Right atrium auricular region (tissue), 2 donors: ENCODE measurements around the gene FFAR1. TPM values are rescaled to one million over a fixed set of nuclear protein-coding genes. Genes with fewer than 3 reads are reported as not detected.
"Not testable (repeated sequence)": the region's sequence is repeated elsewhere in the genome, so short reads cannot be mapped to it uniquely, and the experiment has no call there.

ENCODE experiments used
- DNase-seq: peaks from one replicate; pipeline ENCODE4 v3.0.0-alpha.2; 2019; ENCODE audit warnings: low spot score
- H3K27ac ChIP-seq, 2 donors: fragments of 200-600 bp; sonication (generic); 1 replicate in 1 of 2; 2 replicates in 1 of 2; pipeline ENCODE4 v1.5.1; 2016 to 2019
- H3K27me3 ChIP-seq, 2 donors: fragments of 200-600 bp; sonication (generic); one replicate each; pipeline versions ENCODE4 v1.5.1 to v1.6.0; 2017 to 2019
- H3K36me3 ChIP-seq: fragments of 200-600 bp; sonication (generic); one replicate; pipeline ENCODE4 v1.5.1; 2016
- H3K4me1 ChIP-seq, 2 donors: fragments of 200-600 bp; sonication (generic); one replicate each; pipeline versions ENCODE4 v1.5.1 to v1.6.0; 2017 to 2019
- H3K4me3 ChIP-seq, 2 donors: fragments of 200-600 bp; sonication (generic); 1 replicate in 1 of 2; 2 replicates in 1 of 2; pipeline ENCODE4 v1.5.1; 2017 to 2019; ENCODE audit warnings: mild to moderate bottlenecking in 1 of 2, moderate library complexity in 1 of 2
- H3K9me3 ChIP-seq, 2 donors: fragments of 200-600 bp; sonication (generic); one replicate each; pipeline ENCODE4 v1.5.1; 2019
- CTCF ChIP-seq, 2 donors: fragments of 200-600 bp; sonication (generic); IDR thresholded peaks; one replicate each; pipeline ENCODE4 v1.5.1; 2019; ENCODE audit warnings: antibody characterized with exemption in 2 of 2
- total RNA-seq, 2 donors: library from RNA; depleted of rRNA; stranded (reverse); fragments of >200 nt; gene quantifications; one replicate each; pipeline ENCODE4 v1.1.0, GENCODE V29; 2016

The FFAR1 gene
- total RNA-seq, 2 donors from 2014 or later = not detected

- Histone ChIP-seq H3K27me3 (no peaks in the 10 kb centered on the region), H3K27ac (no peak overlapping the region), H3K4me1 (no peaks in the 10 kb centered on the region), H3K4me3 (no peak overlapping the region), H3K9me3 (no peaks in the 10 kb centered on the region), H3K36me3 (no peaks in the 10 kb centered on the region)
- no peak for TF ChIP-seq CTCF (IDR thresholded peaks at IDR 0.05)
- no peak for DNase-seq
These were observed 30.7 kb downstream of the FFAR1 start for GRCh38 chr19:35378356-35378755.

GRCh38 chr19:35379545-35379944 lies 31.8 kb downstream of the FFAR1 start:
- not testable (repeated sequence) for H3K36me3 ChIP-seq, H3K4me3 ChIP-seq, H3K27me3 ChIP-seq, DNase-seq, H3K9me3 ChIP-seq, H3K27ac ChIP-seq, H3K4me1 ChIP-seq

- Histone ChIP-seq H3K27ac (no peak overlapping the region), H3K9me3 (no peaks in the 10 kb centered on the region), H3K27me3 (no peaks in the 10 kb centered on the region), H3K4me3 (no peak overlapping the region), H3K4me1 (no peaks in the 10 kb centered on the region), H3K36me3 (no peaks in the 10 kb centered on the region)
- no peak for TF ChIP-seq CTCF (IDR thresholded peaks at IDR 0.05)
- DNase-seq = no peak
These were observed 32.3 kb downstream of the FFAR1 start for GRCh38 chr19:35379992-35380391.

DNA sequence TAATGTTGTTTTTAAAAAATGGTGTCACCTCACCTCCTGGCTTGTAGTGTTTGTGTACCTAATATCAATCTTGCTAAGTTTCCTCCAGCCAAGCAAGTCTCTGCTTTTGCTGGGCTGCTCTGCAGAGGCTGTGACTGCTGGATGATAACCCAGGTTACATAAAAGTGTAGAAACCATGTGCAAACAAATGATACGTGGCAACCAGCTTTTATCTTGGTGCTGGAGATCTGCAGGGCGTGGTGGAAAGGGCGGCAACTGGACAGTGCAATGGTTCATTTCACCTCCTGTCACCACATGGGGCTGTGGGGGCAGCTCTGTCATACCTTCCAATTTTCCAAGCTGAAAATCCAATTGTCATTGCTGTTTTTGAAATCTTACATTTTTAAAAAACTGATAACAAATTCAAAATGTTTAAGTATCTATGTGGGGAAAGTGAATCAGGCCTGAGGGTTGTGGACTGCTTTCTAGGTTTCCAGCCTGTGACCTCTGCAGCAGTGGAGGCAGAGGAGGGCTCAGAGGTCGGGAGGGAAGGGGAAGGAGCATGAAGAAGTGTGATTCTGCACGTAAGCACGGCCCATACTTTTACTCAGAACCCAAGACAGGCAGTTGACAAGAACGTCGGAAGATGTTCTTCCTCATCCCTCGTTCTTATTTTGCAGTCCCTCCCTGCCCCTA lies 32.9 kb downstream of the FFAR1 start:
- no peak for DNase-seq
- no peak for TF ChIP-seq CTCF (IDR thresholded peaks at IDR 0.05)
- no peak overlapping the region for H3K4me3 ChIP-seq
- H3K36me3 ChIP-seq = no peaks in the 10 kb centered on the region
- peaks cover 0 to 3% of the 10 kb centered on the region in 2 donors for H3K9me3 ChIP-seq
- H3K27ac ChIP-seq = no peak overlapping the region
- H3K27me3 ChIP-seq = no peaks in the 10 kb centered on the region
- H3K4me1 ChIP-seq = no peaks in the 10 kb centered on the region

GRCh38 chr19:35381318-35381717 lies 33.6 kb downstream of the FFAR1 start:
- TF ChIP-seq CTCF (IDR thresholded peaks at IDR 0.05) = no peak
- no peak overlapping the region for H3K4me3 ChIP-seq
- H3K27me3 ChIP-seq = no peaks in the 10 kb centered on the region
- H3K36me3 ChIP-seq = no peaks in the 10 kb centered on the region
- peaks cover 0 to 10% of the 10 kb centered on the region in 2 donors for H3K9me3 ChIP-seq
- no peak for DNase-seq
- H3K4me1 ChIP-seq = no peaks in the 10 kb centered on the region
- H3K27ac ChIP-seq = no peak overlapping the region

DNA sequence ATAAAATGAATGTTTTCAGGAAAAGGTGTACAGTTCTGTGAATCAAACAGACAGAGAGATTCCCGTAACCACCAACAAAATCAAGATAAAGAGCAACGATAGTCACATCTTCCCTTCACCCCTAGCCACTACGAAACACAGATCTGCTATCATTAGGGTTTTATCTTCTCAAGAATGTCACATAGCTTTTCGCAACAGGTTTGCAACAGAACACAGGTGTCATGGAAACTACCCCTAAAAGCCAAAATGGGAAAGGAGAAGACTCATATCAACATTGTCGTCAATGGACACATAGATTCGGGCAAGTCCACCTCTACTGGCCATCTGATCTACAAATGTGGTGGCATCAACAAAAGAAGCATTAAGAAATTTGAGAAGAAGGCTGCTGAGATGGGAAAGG lies 34.2 kb downstream of the FFAR1 start:
- TF ChIP-seq CTCF (IDR thresholded peaks at IDR 0.05) = no peak
- Histone ChIP-seq H3K27ac (no peak overlapping the region), H3K4me3 (no peak overlapping the region), H3K9me3 (peaks cover 0 to 10% of the 10 kb centered on the region in 2 donors), H3K36me3 (no peaks in the 10 kb centered on the region), H3K4me1 (no peaks in the 10 kb centered on the region), H3K27me3 (no peaks in the 10 kb centered on the region)
- no peak for DNase-seq
